ENCODE results near the gene ANKRD11.
"Not testable (repeated sequence)": the region's sequence is repeated elsewhere in the genome, so short reads cannot be mapped to it uniquely, and the experiment has no call there.

ANKRD11 gene

DNA sequence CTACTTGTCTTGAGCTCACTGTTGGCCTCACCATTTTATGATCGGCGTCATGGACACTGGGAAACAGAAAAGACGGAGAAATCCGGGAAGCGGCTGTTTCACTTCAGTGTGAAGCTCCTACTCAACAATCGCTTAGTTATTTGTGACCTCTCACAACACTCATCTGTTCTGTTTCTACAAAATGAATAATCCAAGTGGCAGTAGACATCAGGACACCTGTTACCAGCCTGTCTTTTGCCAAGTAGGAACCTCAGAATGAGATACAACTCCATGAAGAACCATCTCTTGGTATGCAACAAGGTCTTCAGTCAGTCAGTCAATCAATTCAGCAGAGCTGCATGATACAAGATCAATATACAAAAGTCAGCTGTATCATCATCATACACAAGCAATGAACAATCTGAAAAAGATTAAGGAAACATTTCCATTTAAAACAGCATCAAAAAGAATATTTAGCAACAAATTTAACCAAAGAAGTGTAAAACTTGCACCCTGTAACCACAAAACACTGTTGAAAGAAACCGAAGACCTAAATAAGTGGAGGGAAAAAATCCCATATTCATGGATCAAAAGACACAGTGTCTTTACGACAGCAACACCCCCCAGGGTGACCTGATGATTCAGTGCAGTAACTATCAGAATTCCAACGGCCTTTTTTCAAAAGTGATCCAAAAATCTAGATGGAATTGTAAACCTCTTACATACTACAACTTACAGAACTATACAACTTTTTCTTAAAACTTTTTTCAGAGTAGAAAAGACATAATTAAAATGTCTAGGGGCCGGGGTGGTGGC is 63.4 kb downstream of the ANKRD11 start:
- no peak for ATAC-seq

DNA sequence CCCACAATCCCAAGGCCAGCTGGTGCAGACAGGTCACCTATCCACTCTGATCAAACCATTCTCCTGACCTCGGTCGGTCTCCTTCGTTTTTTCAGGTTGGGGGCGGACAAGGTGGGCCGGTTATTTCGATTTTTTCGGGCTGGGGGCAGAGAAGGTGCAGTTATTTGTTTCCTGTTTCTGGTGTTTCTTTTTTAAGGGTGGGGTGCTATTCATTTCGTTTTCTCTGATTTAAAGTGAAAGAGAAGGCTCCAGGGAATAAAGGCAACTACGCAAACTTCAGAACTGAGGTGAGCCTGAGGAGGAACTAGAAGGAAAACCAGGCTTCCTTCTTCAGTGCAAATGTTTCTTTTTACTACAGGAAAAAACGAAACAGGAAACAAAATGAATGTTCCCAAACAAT is 64.8 kb downstream of the ANKRD11 start:
- no peak for ATAC-seq

DNA sequence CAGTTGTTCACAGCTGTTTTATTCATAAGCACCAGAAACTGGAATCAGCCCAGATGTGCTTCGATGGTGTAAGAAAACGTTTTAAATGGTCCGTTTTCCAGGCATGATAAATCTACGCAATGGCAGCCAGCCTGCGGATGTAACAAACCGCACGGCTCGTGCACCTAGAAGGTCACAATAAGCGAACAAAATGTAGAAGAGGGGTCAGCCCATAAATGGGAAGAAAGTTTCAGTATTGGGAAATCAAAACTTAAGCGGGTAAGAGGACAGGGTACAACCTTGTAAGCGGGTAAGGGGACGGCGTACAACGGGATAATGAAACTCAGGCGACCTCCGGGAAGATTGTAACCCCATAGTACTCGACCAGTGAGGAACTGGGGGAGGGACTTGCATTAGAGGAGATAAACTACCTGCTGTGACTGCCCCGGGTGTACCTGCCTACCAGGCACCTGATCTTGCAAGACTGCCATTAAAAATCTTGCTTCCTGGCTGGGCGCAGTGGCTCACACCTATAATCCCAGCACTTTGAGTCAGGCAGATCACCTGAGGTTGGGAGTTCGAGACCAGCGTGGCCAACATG is 66.6 kb downstream of the ANKRD11 start:
- no peak for ATAC-seq

DNA sequence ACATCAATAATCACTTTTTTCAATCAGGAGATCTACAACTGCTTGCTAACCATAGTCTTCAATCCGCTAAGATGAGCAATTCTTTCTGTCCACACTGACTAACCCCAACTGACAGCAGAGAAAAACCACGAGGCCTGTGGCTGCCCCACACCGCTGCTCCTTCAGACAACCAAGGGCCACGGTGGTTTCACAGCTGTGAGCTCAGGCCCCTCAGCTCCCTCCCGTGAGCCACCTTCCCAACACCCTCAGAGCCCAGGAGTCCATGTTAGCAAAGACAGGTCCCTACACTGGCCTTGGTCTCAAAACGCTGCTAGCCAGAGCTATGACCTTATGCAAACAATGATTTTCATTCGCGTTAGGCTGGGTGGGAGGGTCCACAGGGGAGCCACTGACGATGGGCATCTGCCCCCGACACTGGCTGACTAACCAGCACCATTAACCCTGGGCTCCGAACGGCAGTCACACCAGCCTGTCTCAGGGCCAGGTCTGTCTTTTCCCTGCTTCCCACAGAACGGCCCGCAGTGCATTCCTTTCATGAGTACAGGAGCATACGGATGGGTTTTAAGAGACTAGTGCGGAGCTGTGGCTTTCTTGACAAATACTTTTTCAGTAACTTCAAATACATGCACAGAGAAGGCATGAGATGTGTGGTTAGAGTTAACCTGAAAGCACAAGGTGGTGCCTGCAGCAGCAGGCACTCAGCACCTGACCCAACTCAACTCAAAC is 67.3 kb downstream of the ANKRD11 start:
- peak; percentile 88 to 89 for ATAC-seq

DNA sequence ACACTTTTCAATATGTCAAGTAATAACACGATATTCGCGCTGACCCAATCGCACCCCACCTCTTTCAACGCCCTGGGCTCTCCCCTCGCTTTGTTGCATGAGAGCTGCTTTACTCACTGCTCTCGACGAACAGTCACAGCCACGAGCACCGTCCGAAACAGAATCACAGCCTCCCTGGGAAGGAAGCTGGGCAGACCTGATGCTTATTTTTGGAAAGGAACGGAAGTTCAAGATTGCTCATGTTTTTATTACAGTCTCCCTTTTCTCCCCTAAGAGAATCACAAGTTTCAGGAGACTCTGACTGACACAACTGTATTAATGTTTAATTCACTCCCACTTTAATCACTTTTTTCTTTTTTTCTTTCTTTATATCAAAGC is 67.8 kb downstream of the ANKRD11 start:
- peak; percentile 81 to 82 for ATAC-seq

DNA sequence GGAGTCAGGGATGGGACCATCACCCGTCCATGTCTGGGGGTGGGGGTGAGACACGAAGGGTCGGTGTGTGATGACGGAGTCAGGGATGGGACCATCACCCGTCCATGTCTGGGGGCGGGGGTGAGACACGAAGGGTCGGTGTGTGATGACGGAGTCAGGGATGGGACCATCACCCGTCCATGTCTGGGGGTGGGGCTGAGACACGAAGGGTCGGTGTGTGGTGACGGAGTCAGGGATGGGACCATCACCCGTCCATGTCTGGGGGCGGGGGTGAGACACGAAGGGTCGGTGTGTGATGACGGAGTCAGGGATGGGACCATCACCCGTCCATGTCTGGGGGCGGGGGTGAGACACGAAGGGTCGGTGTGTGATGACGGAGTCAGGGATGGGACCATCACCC is 69.1 kb downstream of the ANKRD11 start:
- ATAC-seq = not testable (repeated sequence)

DNA sequence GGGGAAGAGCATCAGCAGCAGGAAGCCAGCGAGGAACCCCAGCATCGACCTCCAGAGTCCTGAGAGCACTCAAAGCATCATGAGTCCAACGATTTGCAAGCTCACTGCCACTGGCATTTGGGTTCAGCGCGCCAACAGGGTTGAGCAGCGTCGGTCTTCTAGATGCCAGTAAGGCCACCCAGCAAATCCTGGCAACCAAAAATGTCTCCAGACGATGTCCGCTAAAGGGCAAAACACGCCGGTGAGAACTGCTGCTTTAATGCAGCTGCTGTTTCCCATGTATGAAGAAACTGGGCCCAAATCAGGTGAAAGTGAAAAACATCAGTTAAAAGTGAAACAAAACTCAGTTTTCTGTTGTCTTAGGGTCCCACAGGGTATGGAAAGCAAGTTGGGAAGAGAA is 70.2 kb downstream of the ANKRD11 start:
- no peak for ATAC-seq

DNA sequence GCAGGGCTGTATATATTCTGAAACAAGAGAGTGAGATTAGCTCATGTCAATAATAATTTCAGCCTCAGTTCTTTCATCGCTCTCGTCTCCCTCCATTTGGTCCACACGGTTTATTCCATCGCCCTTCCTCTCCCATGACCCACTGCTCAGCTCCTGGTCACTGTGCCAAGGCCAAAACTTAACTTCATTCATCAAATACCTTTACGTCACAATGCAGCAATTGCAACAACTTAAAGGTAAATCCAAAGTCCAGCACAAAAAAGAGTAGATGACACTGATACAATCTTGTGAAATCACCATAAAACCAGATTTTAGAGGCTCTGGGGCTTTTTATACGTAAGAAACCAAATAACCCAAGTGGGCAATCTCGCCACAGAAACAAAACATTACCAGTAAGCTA is 72.0 kb downstream of the ANKRD11 start:
- ATAC-seq = no peak

DNA sequence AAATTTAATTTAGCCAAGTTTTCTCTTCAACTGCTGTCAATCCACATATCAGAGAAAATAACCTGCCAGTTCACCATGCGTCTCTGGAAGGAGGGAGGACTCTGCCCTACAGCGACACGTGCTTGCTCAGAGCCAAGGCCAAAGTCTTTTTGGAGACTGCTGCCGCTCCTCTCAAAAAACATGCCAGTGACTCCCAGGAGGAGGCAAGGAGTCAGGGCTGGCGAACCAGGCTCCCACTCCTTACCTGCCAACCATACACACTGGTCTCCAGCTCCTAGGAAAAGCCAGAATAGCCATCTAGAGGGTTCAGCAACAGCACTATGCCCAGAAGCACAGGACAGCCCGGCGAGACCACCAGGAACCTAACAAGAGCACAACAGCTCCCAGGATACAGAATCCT is 73.0 kb downstream of the ANKRD11 start:
- ATAC-seq = no peak

DNA sequence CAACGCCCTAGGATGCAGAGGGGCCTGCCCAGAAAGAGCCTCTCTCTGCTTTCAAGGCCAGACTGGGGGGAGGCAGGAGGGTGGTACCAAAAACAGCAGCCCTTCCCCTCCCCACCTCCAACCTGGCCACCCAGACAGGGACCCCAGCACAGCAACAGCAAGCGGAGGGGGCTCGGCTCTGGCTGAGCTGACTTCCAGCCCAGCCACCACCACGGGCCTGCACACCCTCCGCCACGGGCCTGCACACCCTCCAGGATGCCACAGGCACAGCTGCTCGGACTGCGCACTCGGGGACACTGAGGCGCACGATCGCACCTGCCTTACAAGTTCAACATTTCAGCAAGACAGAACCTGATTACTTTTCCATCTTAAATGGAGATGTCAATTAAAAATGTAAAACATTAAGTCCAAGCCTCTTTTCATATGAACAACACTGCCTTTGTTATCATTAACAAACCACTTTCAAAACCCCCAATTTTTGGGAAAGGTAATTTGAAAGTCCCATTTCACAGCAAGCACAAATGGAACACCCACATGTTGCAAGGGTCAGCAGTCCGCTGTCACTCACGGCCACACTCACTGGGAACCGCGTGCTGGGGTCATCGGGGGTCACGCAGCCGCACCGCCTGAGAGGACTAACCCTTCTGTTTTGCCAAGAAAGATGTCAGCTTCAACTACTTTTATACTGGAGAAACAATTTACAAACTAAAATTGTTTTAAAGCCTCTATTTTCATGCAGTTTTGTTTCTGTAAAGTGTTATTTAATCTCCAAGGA is 76.4 kb downstream of the ANKRD11 start:
- ATAC-seq = no peak

DNA sequence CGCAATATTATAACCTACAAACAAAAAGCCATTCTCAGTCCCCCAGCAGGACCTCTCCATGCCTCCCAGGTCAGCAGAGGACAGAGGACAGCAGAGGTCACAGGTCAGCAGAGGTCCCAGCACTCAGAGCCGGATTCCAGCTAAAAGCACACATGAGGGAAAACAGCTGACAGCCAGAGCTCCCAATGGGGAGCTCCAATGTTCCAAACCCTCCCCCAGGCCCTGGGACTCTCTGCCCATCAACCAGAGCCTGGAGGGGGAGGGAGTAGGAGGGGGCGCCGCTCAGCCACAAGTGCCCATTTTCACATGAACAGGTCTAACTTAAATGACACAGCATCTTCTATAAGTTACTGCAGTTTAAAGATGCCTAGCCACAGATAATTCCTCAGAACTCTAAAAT is 77.5 kb downstream of the ANKRD11 start:
- ATAC-seq = no peak

DNA sequence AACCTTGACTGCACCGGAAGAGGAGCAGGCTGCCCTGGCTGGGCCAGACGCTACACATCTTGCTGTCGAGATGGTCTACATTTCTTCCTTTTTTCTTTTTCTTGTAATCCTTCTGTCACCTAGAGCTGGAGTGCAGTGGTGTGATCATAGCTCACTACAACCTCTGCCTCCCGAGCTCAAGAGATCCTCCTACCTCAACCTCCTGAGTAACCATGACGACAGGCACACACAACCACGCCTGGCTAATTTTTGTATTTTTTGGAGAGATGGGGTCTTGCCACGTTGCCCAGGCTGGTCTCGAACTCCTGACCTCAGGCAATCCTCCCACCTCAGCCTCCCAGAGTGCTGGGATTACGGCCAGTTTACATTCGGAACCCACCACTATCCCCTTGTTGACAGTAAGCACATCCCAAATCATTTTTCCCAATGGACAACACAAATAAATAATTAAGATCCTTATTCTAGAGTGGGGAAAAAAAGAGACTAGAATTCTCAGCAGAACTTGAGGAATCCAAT is 79.0 kb downstream of the ANKRD11 start:
- no peak for ATAC-seq

DNA sequence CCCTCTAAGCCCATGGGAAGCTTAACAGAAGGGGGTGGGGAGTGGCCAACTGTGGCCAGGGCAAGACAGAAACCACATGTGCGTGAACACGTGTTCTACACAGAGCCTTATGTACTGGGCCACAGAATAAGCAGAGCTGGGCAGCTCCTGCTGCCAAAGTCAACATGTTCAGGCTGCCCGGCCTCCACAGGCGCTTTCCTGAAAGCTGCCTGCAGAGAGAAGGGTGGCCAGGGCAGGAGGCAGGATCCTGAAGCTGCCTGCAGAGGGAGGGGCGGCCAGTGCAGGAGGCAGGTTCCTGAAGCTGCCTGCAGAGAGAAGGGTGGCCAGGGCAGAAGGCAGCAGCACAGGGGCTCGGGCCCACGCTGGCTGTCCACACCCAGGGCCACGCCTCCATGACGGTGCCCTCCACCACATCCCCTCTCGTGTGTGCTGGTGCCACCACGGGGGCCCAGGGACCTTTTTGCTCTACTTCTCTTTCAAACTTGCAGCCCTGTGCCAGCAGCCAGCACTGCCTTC is 79.5 kb downstream of the ANKRD11 start:
- ATAC-seq = peak in 1 of 2 donors; percentile 24

DNA sequence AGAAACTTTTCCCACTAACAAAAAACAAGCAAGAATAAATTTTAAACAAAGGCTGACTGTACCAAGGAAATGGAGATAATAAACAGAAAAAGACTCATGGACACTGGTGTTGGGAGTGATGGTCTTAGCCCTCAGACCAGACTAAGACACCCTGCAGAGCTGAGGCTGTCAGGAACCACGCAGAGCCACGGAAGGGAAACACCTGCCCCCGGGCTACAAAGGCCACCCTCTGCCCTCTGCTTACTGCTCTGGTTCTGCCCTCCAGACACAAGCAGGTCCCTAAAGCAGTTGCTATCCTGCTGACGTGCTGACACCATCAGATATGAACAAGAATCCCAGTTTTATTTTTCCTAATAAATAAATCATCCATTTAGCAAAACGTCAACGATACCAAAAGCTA is 80.0 kb downstream of the ANKRD11 start:
- ATAC-seq = no peak

DNA sequence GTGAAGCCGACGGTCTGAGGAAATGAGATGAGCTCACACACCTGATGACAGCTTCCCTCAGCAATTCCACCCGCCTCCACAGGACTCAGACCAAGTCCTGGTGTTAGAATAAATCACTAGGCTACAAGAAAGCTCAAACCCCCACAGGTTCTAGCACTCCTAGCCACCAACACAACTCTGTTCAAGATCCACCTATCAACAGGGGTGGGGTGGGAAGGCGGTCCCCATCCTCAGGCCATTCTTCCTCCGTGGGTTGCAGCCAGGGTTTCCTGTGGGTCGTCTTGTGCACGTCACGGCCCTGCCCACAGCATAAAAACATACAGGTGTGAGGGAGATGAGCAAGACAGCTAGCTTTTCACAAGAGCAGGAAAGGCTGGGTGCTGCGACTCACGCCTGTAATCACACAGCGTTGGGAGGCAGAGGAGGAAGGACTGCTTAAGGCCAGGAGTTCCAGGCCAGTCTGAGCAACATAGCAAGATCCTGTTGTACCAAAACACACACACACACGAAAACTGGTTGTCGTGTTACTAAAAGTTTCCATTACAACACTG is 81.1 kb downstream of the ANKRD11 start:
- peak; percentile 60 to 73 for ATAC-seq

DNA sequence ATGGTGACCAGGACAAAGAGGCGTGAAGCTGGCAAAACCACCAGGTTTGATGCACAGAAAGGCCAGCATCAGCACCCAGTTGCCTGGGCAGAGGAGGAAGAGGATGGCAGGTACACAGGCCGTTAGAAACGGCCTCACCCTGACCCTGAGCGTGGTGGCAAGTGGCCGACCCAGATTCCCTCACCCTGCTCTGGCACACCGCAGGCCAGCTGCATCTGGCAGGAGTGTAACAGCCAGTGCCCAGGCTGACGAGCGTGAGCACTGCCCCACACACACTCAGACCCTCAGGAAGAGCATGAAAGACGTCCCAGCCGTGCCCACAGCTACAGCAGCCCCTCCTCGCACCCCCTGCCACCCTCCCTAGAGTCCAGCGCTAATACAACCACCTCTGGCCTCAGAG is 82.0 kb downstream of the ANKRD11 start:
- ATAC-seq = no peak

DNA sequence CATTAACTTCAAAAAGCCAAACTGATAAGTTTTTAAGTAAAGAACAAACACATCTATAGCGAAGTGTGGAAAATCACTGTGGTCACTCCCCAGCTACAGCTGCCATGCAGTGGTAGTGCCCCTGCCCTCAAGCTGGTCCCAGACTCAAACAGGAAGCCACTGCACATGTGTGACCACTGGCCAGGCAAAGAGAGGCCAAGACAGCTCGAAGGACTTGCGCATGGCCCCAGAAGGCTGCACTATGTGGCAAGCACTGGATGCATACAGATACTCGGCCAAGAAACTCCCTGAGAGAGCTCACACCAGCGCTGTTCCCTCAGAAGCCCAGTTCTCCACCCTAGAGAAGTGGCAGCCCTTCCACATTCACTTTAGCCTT is 82.4 kb downstream of the ANKRD11 start:
- ATAC-seq = no peak

DNA sequence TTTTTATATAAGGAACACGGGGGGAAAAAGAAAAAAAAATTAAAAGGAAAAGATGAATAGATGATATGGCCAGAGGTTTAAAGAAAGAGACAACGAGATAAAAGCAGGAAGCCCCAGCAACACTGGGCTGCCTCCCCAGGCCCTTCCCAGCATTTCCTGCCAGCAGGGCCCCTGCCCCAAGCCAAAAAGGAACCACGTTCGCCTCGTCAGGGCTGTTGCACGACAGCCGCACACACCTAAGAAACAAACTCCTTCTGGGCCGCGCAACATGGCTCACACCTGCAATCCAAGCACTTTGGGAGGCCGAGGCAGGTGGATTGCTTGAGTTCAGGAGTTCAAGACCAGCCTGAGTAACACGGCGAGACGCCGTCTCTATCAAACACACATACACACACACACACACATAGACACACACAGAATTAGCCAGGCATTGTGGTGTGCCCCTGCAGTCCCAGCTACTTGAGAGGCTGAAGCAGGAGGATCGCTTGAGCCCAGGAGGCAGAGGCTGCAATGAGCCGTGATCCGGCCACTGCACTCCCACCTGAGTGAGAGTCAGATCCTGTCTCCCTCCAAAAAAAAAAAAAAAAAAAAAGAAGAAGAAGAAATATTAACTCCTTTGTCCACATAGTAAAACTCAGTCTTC is 83.0 kb downstream of the ANKRD11 start:
- no peak for ATAC-seq

DNA sequence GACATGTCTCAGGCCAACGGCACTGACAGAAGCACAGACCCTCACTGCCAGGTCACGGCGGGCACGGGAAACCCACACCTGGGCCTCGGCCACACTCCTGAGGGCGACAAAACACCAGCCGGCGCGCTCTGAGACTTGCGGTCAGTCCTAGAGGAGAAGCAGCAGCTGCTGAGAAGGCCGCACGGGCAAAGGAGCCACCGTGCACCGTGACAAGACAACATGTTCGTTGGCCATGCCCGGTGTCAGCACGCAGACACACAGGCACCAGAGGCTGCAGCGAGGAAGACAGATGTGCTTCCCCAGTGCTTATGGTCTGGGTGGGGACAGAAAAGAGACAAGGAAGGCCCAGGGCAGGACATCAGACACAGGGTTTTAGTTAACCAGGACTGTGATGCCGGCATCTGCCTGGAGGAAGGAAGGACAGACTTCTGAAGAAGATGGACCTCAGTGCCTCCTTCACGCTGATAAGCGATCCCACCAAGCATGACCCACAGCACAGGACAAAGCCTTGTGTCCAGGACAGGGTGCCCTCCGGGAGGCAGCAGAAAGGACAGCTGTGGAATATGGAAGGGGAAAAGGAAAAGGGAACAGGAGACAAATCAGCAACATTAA is 84.0 kb downstream of the ANKRD11 start:
- ATAC-seq = no peak

DNA sequence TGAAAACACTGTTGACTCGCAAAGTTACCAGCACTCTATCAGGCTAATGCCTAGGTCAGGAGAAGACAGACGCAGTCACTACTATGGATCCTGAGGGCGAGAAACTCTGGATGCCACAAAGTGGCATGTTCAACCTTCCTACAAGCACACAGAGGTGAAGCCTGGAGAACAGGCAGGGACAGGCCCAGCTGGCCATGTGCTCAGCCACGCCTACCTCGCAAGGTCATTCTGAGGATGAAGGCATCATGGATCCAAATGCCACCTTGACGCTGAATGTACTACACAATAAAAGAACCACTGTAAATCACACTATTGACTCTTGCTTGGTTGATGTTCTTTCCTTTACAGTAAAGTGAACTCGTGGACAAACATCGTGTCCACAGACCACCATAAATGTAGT is 85.8 kb downstream of the ANKRD11 start:
- no peak for ATAC-seq

DNA sequence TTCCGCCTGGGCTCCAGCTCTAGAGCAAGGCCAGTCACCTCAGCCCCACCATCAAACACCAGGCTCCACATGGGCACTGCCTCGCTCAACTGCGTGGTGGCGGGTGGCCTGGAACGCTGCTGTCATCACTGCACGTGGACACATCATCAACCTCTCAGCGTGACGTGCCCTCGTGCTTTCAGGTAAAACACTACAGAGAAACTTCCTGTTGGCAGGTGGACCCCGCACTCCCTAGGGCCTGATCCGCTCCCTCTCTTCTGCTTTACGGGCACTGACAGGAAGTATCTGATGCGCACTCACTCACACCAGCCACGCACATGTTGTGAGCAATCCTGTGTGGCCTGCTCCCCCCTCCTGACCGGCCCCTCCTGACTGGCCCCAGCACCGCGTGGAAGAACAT is 87.4 kb downstream of the ANKRD11 start:
- ATAC-seq = peak; percentile 34 to 39
